ENCODE measurements around the gene MYD88. TPM values are rescaled to one million over a fixed set of nuclear protein-coding genes. Genes with fewer than 3 reads are reported as not detected.

MYD88 gene
- total and polyA plus RNA-seq, 9 of the 15 experiments (the other 6 are each of a cell fraction or from before 2014, with no cell fraction given): 3.2 to 47.3 (median 27.6) TPM

DNA sequence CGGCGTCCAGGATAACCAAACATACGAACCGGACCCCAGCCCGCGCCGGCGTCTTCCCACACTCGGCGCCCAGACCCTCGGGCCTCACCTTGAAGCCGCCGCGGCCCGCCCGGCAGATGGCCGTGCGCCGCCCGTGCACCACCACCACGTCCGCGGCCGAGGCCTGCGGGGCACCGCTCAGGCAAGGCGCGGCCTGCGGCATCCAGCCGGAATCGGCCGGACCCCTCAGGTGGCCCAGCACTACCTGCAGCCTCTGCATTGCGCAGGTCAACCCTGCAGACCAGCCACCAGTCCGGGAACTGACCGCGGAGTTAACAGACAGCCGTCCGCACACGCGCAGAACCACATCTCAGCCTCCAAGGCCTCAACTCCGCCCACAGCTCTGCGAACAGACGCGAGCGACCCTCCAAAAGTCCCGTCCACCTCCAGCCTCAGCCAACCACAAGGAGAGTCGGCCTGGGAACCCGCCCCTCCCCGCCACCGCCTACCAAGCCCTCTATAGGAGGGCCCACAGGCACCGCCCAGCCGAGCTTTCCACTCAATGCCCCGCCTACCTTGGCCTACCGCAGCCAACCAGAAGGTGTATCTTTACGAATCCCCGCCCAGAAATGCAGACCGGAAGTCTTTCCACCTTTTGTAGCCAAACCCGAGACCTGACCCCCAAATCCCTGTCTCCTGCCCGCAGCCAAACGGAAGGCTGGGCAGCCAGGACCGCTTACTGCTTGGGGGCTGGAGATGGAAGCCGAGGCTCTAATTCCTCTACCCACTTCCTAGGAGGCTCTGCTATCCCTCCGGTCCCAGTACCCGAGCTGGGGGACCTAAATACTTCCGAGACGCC is 1.5 kb upstream of the MYD88 start, which contains the start of gene ACAA1 (continued):
- TF ChIP-seq TSHZ1 (CRISPR knock-in tag; IDR thresholded peaks at IDR 0.05) (peak; percentile 66; the same call in 1 of the 2 replicates), PRMT5 (CRISPR knock-in tag; IDR thresholded peaks at IDR 0.05) (no peak), COPS2 (conservative IDR thresholded peaks at IDR 0.05) (no peak), ESRRB (CRISPR knock-in tag; IDR thresholded peaks at IDR 0.05; ENCODE audit: borderline replicate concordance) (no peak), ZNF239 (CRISPR knock-in tag; IDR thresholded peaks at IDR 0.05) (no peak), GABPB1 (CRISPR knock-in tag; IDR thresholded peaks at IDR 0.05) (no peak; the same call in none of the 2 replicates), ZBTB43 (CRISPR knock-in tag; IDR thresholded peaks at IDR 0.05) (0 out of 2 replicates have a peak, but pooled peaks have one; percentile 42), EHMT2 (IDR thresholded peaks at IDR 0.05) (no peak), ERF (CRISPR knock-in tag; IDR thresholded peaks at IDR 0.05) (peak; percentile 70), RERE (CRISPR knock-in tag; IDR thresholded peaks at IDR 0.05; ENCODE audit: borderline replicate concordance) (no peak)
- TF ChIP-seq, protein P1, sequence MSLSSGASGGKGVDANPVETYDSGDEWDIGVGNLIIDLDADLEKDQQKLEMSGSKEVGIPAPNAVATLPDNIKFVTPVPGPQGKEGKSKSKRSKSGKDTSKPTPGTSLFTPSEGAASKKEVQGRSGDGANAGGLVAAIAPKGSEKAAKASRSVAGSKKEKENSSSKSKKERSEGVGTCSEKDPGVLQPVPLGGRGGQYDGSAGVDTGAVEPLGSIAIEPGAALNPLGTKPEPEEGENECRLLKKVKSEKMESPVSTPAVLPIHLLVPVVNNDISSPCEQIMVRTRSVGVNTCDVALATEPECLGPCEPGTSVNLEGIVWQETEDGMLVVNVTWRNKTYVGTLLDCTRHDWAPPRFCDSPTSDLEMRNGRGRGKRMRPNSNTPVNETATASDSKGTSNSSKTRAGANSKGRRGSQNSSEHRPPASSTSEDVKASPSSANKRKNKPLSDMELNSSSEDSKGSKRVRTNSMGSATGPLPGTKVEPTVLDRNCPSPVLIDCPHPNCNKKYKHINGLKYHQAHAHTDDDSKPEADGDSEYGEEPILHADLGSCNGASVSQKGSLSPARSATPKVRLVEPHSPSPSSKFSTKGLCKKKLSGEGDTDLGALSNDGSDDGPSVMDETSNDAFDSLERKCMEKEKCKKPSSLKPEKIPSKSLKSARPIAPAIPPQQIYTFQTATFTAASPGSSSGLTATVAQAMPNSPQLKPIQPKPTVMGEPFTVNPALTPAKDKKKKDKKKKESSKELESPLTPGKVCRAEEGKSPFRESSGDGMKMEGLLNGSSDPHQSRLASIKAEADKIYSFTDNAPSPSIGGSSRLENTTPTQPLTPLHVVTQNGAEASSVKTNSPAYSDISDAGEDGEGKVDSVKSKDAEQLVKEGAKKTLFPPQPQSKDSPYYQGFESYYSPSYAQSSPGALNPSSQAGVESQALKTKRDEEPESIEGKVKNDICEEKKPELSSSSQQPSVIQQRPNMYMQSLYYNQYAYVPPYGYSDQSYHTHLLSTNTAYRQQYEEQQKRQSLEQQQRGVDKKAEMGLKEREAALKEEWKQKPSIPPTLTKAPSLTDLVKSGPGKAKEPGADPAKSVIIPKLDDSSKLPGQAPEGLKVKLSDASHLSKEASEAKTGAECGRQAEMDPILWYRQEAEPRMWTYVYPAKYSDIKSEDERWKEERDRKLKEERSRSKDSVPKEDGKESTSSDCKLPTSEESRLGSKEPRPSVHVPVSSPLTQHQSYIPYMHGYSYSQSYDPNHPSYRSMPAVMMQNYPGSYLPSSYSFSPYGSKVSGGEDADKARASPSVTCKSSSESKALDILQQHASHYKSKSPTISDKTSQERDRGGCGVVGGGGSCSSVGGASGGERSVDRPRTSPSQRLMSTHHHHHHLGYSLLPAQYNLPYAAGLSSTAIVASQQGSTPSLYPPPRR (CRISPR knock-in tag; IDR thresholded peaks at IDR 0.05; ENCODE audit: borderline replicate concordance): no peak
